Left renal pelvis (tissue), 4 donors: Measurements from ENCODE around the gene ATP9A. TPM values are rescaled to one million over a fixed set of nuclear protein-coding genes. Genes with fewer than 3 reads are reported as not detected.
A peak's percentile ranks its signal among the peaks of the same experiment; 100 is the strongest.

Experiments
- DNase-seq, 4 donors: peaks; one replicate each; pipeline ENCODE4 v3.0.0-alpha.2; 2013; ENCODE audit warnings: low read depth in 4 of 4, low spot score in 3 of 4
- polyA plus RNA-seq, 4 donors: library from polyadenylated mRNA; unstranded; fragments of 120-200 nt; gene quantifications; one replicate each; pipeline ENCODE4 v1.2.1, GENCODE V29; 2013; ENCODE audit not compliant: insufficient read length in 4 of 4

Gene ATP9A
- polyA plus RNA-seq, 4 donors: 36.7 to 63.6 (median 60.3) TPM

DNA sequence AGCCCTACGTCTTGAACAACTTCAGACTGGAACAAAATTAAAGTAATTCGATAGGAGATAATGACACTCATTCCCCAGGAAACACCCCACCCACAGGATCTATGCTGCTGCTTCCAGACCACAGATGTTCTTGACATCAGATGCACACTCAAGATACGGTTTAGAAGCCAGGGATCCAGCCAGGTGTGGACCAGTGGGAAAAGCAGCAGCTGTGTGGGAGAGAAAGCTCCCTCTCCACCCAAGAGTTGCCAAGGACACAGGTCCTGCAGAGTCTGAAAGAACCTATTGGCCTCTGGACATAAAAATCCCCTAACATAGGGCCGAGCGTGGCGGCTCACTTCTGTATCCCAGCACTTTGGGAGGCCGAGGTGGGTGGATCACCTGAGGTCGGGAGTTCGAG is 133.9 kb downstream of the ATP9A start:
- no peak for DNase-seq

- DNase-seq: no peak
Measured at GRCh38 chr20:51633430-51633829, 134.8 kb downstream of the ATP9A start.

DNA sequence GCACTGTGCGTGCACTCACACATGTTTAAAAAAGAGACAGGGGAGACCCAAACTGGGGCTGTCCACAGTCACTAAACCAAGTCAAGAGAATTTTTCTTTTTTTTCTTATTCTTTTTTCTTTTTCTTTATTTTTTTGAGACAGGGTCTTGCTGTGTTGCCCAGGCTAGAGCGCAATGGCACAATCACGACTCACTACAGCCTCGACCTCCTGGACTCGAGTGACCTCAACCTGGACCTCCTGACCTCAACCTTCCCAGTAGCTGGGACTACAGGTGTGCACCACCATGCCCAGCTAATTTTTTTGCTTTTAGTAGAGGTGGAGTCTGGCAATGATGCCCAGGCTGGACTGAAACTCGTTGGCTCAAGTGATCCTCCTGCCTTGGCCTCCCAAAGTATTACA is 136.2 kb downstream of the ATP9A start:
- DNase-seq: no peak

DNA sequence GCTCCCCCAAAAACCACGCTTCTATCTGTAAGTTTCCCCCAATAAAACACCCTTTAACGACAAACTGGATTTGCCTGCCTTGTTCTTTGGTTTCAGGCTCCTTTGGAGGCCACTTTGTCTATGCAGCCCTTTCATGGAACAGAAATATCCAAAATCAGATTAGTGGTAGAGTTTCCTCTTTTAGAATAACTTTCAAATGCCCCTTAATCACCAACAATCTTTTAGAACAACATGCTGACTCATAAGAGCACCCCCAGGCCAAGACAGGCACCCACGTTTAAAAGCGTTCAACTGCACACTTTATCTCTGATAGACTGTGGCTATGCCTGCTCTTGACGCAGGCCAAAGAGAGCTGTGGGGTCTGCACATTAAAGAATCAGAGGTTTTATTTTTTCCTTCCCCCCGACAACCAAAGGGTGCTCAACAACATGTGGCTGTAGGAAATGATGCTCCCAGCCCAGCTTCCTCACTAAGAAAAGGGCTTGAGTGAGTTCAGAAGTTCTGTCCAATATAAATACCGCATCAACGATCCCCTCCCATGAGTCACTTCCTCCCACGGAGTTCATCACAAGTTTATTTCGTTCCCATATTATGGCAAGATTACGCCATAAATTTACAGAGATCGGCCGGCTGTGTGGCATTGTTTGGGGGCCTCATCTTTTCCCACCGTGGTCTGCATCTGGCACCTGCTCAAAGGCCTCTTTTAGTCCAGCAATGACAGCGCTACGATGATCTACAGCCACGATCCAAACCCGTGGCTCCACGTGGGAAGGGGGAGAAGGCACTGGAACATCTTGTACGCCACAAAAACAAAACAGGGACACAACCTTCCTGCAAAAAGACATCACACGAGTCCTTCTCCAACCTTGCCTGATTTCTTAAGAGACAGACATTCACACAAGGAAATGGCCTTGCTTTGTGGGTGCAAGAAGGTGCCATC is 136.9 kb downstream of the ATP9A start:
- DNase-seq: peak; percentile 60 to 73 (median 72)

DNA sequence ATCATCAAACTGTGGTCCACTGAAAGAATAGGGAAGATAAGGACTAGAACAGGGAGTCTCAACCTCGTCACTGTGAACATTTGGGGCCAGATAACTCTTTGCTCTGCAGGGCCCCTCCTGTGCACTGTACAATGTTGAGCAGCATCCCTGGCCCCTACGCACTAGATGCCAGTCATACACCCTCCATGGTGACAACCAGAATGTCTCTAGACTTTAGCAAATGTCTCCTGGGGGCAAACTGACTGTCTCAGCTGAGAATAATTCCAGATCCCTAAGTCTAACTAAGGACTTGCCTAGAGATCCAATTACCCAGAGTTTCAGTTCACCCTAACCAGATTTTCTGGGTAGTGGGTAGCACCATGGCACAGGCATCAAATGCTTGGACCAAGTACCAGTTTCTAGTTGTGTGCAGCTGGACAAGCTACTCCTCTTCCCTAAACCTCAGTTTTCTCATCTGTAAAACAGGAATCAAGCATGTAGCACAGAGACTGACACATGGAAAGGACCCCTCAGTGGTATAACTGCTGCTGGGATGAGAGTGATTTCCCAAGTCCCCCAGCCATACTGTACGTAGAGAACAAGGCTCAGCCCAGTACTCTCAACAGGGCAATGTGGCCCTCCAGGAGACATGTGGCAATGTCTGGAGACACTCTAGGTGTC is 138.7 kb downstream of the ATP9A start:
- no peak for DNase-seq

GRCh38 chr20:51628533-51629398 is 139.4 kb downstream of the ATP9A start:
- DNase-seq: no peak

DNA sequence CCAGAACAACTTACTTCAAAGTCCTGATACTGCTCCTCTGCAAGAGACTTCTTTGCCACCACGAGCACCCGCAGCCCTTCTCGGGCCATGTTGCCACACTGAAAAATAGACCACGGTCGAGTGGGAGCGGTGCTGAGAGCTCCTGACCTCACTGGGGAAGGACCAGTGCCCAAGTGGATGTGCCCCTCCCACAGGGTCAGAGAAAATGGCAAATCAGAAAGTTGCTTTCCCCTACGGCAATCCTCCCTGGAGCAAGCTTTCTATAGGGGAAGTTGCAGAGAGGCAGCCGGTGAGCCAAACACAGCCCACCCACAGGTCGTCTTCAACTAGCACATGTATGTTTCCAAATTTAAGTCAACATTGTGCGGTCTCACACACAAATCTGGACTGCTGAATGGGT is 140.6 kb downstream of the ATP9A start:
- DNase-seq: no peak

- no peak for DNase-seq
Measured at GRCh38 chr20:51625105-51625504, 143.1 kb downstream of the ATP9A start.

DNA sequence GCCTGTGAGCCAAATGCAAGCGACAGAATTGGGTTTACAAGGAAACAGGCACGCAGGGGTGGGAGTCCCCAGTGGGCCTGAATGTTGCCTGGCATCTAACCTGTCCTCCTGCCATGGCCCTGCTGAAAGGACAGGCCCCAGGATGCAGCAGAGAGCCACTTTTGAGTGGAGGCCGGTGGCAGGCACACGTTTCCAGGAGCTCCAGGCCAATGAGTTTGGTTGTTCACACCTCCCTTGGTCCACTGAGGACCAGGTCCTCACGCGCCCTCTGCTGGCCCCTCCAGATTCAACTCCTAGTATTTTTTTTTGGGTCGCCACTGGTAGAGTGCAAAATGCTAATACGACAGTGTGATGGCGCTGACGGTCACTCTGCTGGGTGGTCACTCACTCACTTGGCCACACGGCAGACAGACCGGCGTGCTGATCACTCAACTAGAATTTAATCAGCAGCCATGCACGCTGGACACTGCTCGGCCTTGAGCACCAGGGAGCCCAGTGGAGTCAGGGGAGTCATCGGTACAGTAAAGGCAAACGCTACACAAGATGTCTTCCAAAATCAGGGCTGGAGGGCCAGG is 143.9 kb downstream of the ATP9A start:
- no peak for DNase-seq

DNA sequence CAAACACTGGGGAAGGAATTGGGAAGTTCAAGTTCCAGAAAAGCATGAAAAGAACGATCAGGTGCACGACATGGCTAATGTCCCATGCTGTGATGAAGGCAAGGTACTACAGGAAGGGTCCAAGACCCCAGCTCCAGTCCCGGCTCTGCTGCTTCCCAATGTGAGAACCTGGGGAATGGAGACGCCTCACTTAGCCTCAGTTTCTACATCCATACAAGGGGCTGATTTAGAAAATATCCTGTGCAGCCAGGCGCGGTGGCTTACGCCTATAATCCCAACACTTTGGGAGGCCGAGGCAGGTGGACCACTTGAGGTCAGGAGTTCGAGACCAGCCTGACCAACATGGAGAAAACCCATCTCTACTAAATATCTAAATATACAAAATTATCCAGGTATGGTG is 144.9 kb downstream of the ATP9A start:
- no peak for DNase-seq

- DNase-seq: no peak
Measured at GRCh38 chr20:51622004-51622874, 146.0 kb downstream of the ATP9A start.

GRCh38 chr20:51620432-51620831 is 147.8 kb downstream of the ATP9A start:
- no peak for DNase-seq

- DNase-seq: no peak
Measured at GRCh38 chr20:51616060-51616459, 152.1 kb downstream of the ATP9A start.

DNA sequence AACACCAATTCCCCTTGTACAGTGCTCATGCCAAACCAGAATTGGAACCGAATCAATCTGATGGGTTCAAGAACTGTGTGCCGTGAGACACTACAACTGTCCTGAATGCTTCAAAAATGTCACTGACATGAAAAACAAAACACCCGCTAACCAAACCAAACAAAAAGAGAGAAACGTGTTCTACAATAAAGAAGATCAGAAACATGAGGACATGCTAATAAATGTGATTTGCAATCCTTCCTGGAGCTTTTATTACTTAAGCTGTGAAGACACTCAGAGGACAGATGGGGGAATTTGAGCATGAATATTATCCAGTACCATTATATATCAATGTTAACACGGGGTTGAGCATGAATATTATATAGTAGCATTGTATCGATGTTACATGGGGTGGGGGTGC is 153.5 kb downstream of the ATP9A start:
- no peak for DNase-seq

- no peak for DNase-seq
Measured at GRCh38 chr20:51613580-51613979, 154.6 kb downstream of the ATP9A start.

- no peak for DNase-seq
Measured at GRCh38 chr20:51612896-51613295, 155.3 kb downstream of the ATP9A start.

GRCh38 chr20:51611625-51611890 is 156.6 kb downstream of the ATP9A start:
- no peak for DNase-seq

DNA sequence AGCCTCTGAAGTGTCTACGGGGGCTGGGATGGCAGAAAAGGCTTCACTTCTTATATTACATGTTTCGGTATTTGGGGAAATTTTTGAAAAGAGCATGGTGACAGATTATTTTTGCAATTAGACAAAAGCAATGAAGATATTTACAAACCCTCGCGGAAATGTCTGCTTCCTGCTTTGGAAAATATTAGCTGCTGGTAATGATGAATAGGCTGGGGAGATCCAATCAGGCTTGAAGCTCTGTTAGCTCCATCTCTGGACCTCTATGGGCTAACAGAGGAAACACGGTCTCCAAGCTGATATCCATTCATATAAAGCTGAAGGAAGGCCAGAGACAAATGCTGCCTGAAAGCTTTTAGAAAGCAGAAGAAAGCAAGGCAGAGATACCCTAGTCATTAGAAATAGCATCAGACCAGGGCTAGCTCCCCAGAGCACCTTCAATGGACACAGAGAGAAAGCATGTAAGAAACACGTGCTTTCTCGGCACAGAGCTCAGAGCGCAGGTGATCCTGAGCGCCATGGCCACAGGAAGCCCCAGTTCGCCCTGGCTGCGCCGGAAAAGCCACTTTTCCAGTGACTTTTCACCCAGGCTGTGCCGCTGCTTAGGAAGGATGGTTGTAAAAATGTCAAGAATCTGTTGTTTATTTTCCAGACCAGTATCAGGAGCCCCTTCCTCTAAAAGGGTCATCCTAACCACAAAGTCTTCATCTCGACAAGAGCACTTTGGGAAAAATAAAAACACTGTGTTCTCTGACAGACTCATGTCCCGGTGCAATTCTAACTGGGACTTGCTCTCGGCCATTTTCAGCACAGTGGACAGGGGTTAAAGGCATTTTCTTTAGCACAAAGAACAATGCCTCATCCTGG is 157.2 kb downstream of the ATP9A start:
- DNase-seq: no peak

GRCh38 chr20:51610111-51610510 is 158.1 kb downstream of the ATP9A start:
- DNase-seq: no peak
